HepG2 (cell line): ENCODE data around the gene LZTR1. TPM values are rescaled to one million over a fixed set of nuclear protein-coding genes. Genes with fewer than 3 reads are reported as not detected.
A peak's percentile ranks its signal among the peaks of the same experiment; 100 is the strongest.

ENCODE experiments used
- ATAC-seq: fragments of 200-7000 bp; cut with Tn5 transposase; 3 replicates; pipeline ENCODE4 v1.9.1; 2020; ENCODE audit warnings: mild to moderate bottlenecking, moderate library complexity
- BruUV-seq: library from RNA; stranded (reverse); fragments of 400-500 nt; replicated peaks from 2 replicates; lab custom pipeline; 2021; lab: Mats Ljungman, UMichigan
- CTCF ChIA-PET: fragments of 300-600 bp; formaldehyde crosslinking; extraction: SDS; loops from one replicate; lab custom pipeline; 2021; ENCODE audit warnings: low total read pairs, inconsistent platforms, low intra/inter-chr PET ratio; lab: Yijun Ruan, JAX
- POLR2A ChIA-PET: fragments of 350-600 bp; sonication (Branson Sonifier 250); formaldehyde crosslinking; loops from one replicate; lab custom pipeline; 2020; ENCODE audit warnings: antibody characterized with exemption, inconsistent platforms; lab: Yijun Ruan, JAX
- DNase-seq: peaks from one replicate; pipeline ENCODE4 v3.0.0-alpha.2; 2015; ENCODE audit warnings: low spot score
- FAIRE-seq: peaks from 3 replicates; lab custom pipeline; 2011; peaks lifted over from hg19 to GRCh38; lab: Jason Lieb, UNC
- H2AFZ ChIP-seq: one replicate; pipeline ENCODE4 v1.6.1; 2011; ENCODE audit warnings: low read length, inconsistent platforms
- H3K27ac ChIP-seq: fragments of 300-600 bp; 3 replicates; pipeline ENCODE4 v1.8.0; 2011; ENCODE audit warnings: mixed run types, mild to moderate bottlenecking, mixed read lengths, low read length, inconsistent platforms; ENCODE audit not compliant: insufficient read depth; ENCODE audit errors: extremely low read length
- H3K27me3 ChIP-seq, 2 experiments: fragments of 200-600 bp in 1 of 2; 2 replicates in 1 of 2; 3 replicates in 1 of 2; pipeline versions ENCODE4 v1.6.0 to v1.8.0; 2011; ENCODE audit warnings: low read length in 2 of 2, mild to moderate bottlenecking in 2 of 2, moderate library complexity in 2 of 2, inconsistent platforms in 1 of 2; ENCODE audit not compliant: insufficient read depth in 2 of 2, control insufficient read depth in 1 of 2
- H3K36me3 ChIP-seq, 2 experiments: fragments of 200-600 bp in 1 of 2; replicated peaks in 1 of 2; 2 replicates in 1 of 2; 3 replicates in 1 of 2; pipeline versions ENCODE4 v1.5.1 to v1.8.0; 2011; ENCODE audit warnings: low read length in 2 of 2, inconsistent platforms in 1 of 2; ENCODE audit not compliant: insufficient read depth in 2 of 2, control insufficient read depth in 1 of 2
- H3K4me1 ChIP-seq: 2 replicates; pipeline ENCODE4 v1.5.1; 2012; ENCODE audit warnings: low read length, inconsistent platforms; ENCODE audit not compliant: insufficient read depth
- H3K4me2 ChIP-seq: 2 replicates; pipeline ENCODE4 v1.6.0; 2011; ENCODE audit warnings: low read depth, low read length, inconsistent platforms
- H3K4me3 ChIP-seq, 3 experiments: fragments of 200-600 bp in 1 of 3; sonication (generic), shearing (Covaris generic) in 1 of 3; replicated peaks in 1 of 3; 2 replicates each; pipeline ENCODE4 v1.5.1; 2011 to 2016; ENCODE audit warnings: low read length in 3 of 3, inconsistent platforms in 2 of 3, low read depth in 2 of 3, mild to moderate bottlenecking in 2 of 3, control low read depth in 1 of 3, mixed read lengths in 1 of 3; ENCODE audit not compliant: insufficient read depth in 1 of 3
- H3K79me2 ChIP-seq: one replicate; pipeline ENCODE4 v1.6.1; 2011; ENCODE audit warnings: low read length, inconsistent platforms; ENCODE audit not compliant: insufficient read depth
- H3K9ac ChIP-seq: 2 replicates; pipeline ENCODE4 v1.6.0; 2011; ENCODE audit warnings: mild to moderate bottlenecking, low read depth, low read length, inconsistent platforms; ENCODE audit not compliant: insufficient read depth
- H3K9me3 ChIP-seq: 2 replicates; pipeline ENCODE4 v1.5.1; 2012; ENCODE audit warnings: mild to moderate bottlenecking, low read length
- H4K20me1 ChIP-seq: 2 replicates; pipeline ENCODE4 v1.6.0; 2011; ENCODE audit warnings: inconsistent platforms, mild to moderate bottlenecking, low read length, moderate library complexity; ENCODE audit not compliant: insufficient read depth
- AGO2 ChIP-seq: fragments of 200-400 bp; formaldehyde crosslinking; optimal IDR thresholded peaks from 2 replicates; pipeline ENCODE3; 2017; ENCODE audit warnings: mild to moderate bottlenecking, low read depth, low read length, moderate library complexity
- ESRRA ChIP-seq: sonication (generic); formaldehyde crosslinking; IDR thresholded peaks from 2 replicates; pipeline ENCODE4 v1.5.1; 2020; ENCODE audit warnings: mild to moderate bottlenecking, low read depth, missing genetic modification reagents
- FLYWCH1 ChIP-seq: sonication (generic); formaldehyde crosslinking; IDR thresholded peaks from 2 replicates; pipeline ENCODE4 v1.8.1; 2023; ENCODE audit warnings: mild to moderate bottlenecking, missing genetic modification reagents
- RBFOX2 ChIP-seq: fragments of 200-400 bp; formaldehyde crosslinking; IDR thresholded peaks from 2 replicates; pipeline ENCODE4 v1.6.1; 2017; ENCODE audit warnings: low read depth, mild to moderate bottlenecking, low read length
- WGBS: methylation state at CpG from one replicate; pipeline ENCODE4 v1.1.6; 2017; ENCODE audit warnings: low lambda C conversion rate; 5-methylcytosine and 5-hydroxymethylcytosine counted together
- in situ Hi-C: cut with HindIII; loops from 2 replicates; pipeline ENCODE4 v1.10.0; 2017; ENCODE audit warnings: low pct_unique_long_range_greater_than_20kb; ENCODE audit not compliant: extremely low pct_ligation_motif_present
- intact Hi-C: fragments of 100-400 bp; cut with micrococcal nuclease; formaldehyde crosslinking; loops from one replicate; pipeline ENCODE4 v1.10.0; 2022; ENCODE audit not compliant: unreplicated experiment
- polyA plus RNA-seq, 8 experiments: library from polyadenylated mRNA; depleted of rRNA in 3 of 8; stranded (reverse) in 7 of 8; unstranded in 1 of 8; fragments of >200 nt; fragmentation: Illumina TruSeq in 4 of 8; extraction: Trizol in 4 of 8; gene quantifications; 2 replicates each; pipeline versions ENCODE4 v1.2.1 to v1.2.3, GENCODE V29; 2011 to 2016; ENCODE audit warnings: low read depth in 4 of 8, missing spikeins in 1 of 8, mixed read lengths in 1 of 8; ENCODE audit not compliant: insufficient read depth in 1 of 8
- total RNA-seq, 5 experiments: library from RNA; depleted of rRNA; stranded (reverse); fragments of >200 nt; fragmentation: Illumina TruSeq; extraction: Trizol; gene quantifications; 2 replicates each; pipeline ENCODE4 v1.2.3, GENCODE V29; 2016; ENCODE audit warnings: low read depth in 1 of 5

LZTR1 gene
- total and polyA plus RNA-seq, 2 of the 13 experiments (the other 11 are each of a cell fraction or from before 2014, with no cell fraction given): 21.8 to 22.4 TPM

DNA sequence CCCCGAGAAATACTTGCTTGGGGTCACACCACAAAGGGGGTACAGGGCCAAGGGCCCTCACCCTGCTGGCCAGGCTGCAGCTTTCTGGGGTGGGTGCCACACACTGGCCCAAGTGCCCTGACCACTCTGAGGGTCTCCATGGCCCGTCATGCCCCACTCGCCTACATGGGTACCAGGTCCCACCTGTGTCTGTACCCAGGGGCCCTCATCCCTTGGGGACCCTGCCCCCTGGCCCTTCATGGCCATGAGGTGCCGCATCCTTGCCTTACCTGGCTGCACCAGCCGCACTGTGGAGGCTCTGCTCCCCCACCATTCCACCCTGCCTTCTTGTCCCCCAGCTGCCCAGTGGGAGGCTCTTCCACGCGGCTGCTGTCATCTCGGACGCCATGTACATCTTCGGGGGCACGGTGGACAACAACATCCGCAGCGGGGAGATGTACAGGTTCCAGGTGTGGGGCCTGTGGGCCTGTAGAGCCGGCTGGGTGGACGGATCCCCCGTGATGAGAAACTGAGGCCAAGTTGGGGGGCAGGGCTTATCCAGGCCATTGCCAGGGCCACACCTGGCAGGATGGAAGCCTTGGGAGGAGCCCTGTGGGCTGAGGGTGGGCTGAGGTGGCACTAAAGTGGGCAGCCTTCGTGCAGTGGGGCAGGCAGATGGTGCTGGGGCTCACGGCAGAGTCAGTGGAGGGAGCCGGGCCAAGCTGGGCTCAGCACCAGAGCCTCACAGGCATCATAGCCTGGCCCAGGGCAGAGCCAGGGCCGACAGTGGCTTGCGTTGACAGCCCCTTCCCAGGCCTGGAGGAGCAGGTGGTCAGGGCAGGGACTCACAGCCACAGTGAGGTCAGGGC lies 10.6 kb downstream of the LZTR1 start:
- TF ChIP-seq AGO2 (peak; percentile 37), RBFOX2 (peak; percentile 56; the same call in 1 of the 2 replicates), ESRRA (CRISPR knock-in tag) (no peak)
- ATAC-seq: no peak
- in situ Hi-C loops: no loop called here

DNA sequence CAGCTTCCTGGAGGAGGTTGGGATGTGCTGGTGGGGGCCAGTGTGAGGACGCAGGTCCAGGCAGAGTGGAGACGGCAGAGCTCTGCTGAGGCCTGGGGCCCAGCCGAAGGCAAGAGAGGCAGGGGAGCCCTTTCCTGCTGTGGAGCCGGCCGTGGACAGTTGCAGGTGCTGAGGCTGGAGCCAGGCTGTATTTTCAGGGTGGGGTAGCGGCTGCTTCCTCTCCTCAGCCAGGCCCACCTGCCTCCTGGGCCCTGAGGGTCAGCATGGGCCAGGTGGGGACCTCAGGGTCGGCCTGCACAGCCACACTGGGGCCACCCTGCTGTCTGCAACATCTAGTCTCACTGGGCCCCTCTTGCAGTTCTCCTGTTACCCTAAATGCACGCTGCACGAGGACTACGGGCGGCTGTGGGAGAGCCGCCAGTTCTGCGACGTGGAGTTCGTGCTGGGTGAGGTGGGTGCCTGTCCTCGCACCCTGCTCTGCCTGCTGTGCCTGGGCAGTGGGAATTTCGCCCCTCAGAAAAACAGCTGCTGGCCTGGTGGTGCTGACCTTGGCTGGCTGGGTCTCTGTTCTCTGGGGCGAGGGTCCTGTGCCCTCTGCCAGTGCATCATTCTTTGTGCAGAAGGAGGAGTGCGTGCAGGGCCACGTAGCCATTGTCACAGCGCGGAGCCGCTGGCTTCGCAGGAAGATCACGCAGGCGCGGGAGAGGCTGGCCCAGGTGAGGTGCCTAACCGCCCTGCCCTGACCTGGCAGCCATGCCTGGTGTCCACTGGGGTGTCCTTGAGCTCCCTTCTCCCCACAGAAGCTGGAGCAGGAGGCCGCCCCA lies 11.4 kb downstream of the LZTR1 start:
- H3K27me3 ChIP-seq: no peaks in the 10 kb centered on the region
- no peaks in the 10 kb centered on the region for H4K20me1 ChIP-seq
- in situ Hi-C loops: no loop called here
- FAIRE-seq (no peak), ATAC-seq (no peak), DNase-seq (no peak)
- H2AFZ ChIP-seq: no peak overlapping the region
- no peaks in the 10 kb centered on the region for H3K79me2 ChIP-seq
- ChIA-PET CTCF (no interaction called here), POLR2A (no interaction called here)
- no peak overlapping the region for H3K4me2 ChIP-seq
- WGBS: 100% methylated on average over 4 of the region's 29 CpGs
- no peaks in the 10 kb centered on the region for H3K9me3 ChIP-seq
- no peak for TF ChIP-seq FLYWCH1 (CRISPR knock-in tag)
- peak; percentile 3 for TF ChIP-seq AGO2
- BruUV-seq: no TSS peak
- no peaks in the 10 kb centered on the region for H3K4me1 ChIP-seq
- H3K27ac ChIP-seq: no peak overlapping the region
- H3K9ac ChIP-seq: no peak overlapping the region
- no peak overlapping the region for H3K4me3 ChIP-seq
- intact Hi-C loops: no loop called here
- peaks cover 3 to 34% of the 10 kb centered on the region in 2 experiments for H3K36me3 ChIP-seq

More for the DNA sequence above, 10.6 kb downstream of the LZTR1 start:
- H3K9me3 ChIP-seq: no peaks in the 10 kb centered on the region
- intact Hi-C loops: no loop called here
- no peaks in the 10 kb centered on the region for H4K20me1 ChIP-seq
- POLR2A ChIA-PET: interaction anchor here (2.8 kb wide), 1 partner anchor 11 kb away, joined by 16 read pairs; the partner anchor contains the start of gene LZTR1
- FAIRE-seq: no peak
- H3K27ac ChIP-seq: no peak overlapping the region
- peaks cover 3 to 37% of the 10 kb centered on the region in 2 experiments for H3K36me3 ChIP-seq
- no peaks in the 10 kb centered on the region for H3K79me2 ChIP-seq
- DNase-seq: no peak
- H2AFZ ChIP-seq: no peak overlapping the region
- H3K4me3 ChIP-seq: no peak overlapping the region
- H3K4me1 ChIP-seq: no peaks in the 10 kb centered on the region
- no peak overlapping the region for H3K9ac ChIP-seq
- no TSS peak for BruUV-seq
- WGBS: 93% methylated on average over 14 of the region's 21 CpGs
- no peaks in the 10 kb centered on the region for H3K27me3 ChIP-seq
- CTCF ChIA-PET: no interaction called here
- no peak overlapping the region for H3K4me2 ChIP-seq
